Vagina (tissue), 2 donors: ENCODE measurements around the gene FAF2. TPM values are rescaled to one million over a fixed set of nuclear protein-coding genes. Genes with fewer than 3 reads are reported as not detected.

Experiments
- DNase-seq, 2 donors: peaks; one replicate each; pipeline ENCODE4 v3.0.0-alpha.2; 2017; ENCODE audit errors: extremely low spot score in 2 of 2
- H3K27ac ChIP-seq: fragments of 200-600 bp; sonication (generic); one replicate; pipeline ENCODE4 v1.5.1; 2019
- H3K27me3 ChIP-seq: fragments of 200-600 bp; sonication (generic); one replicate; pipeline ENCODE4 v1.5.1; 2019
- H3K36me3 ChIP-seq, 2 donors: fragments of 200-600 bp; sonication (generic); one replicate each; pipeline ENCODE4 v1.5.1; 2017 to 2019
- H3K4me1 ChIP-seq: fragments of 200-600 bp; sonication (generic); one replicate; pipeline ENCODE4 v1.5.1; 2019
- H3K4me3 ChIP-seq, 2 donors: fragments of 200-600 bp; sonication (generic); 1 replicate in 1 of 2; 2 replicates in 1 of 2; pipeline ENCODE4 v1.5.1; 2016 to 2019
- H3K9me3 ChIP-seq: fragments of 200-600 bp; sonication (generic); one replicate; pipeline ENCODE4 v1.5.1; 2019
- CTCF ChIP-seq, 3 experiments: fragments of 450-650 bp in 2 of 3; fragments of 200-600 bp in 1 of 3; sonication (generic) in 1 of 3; IDR thresholded peaks; one replicate each; pipeline ENCODE4 v1.5.1; 2017 to 2019; ENCODE audit warnings: antibody characterized with exemption in 3 of 3, mild to moderate bottlenecking in 2 of 3, moderate library complexity in 2 of 3
- POLR2A ChIP-seq, 2 donors: fragments of 450-650 bp; IDR thresholded peaks; one replicate each; pipeline ENCODE4 v1.6.1; 2017; ENCODE audit warnings: antibody characterized with exemption in 2 of 2, mild to moderate bottlenecking in 2 of 2, moderate library complexity in 2 of 2
- POLR2AphosphoS5 ChIP-seq, 2 donors: sonication (generic); formaldehyde crosslinking; IDR thresholded peaks; one replicate each; pipeline ENCODE4 v1.9.0; 2017; ENCODE audit warnings: antibody characterized with exemption in 2 of 2, mild to moderate bottlenecking in 2 of 2, low read depth in 1 of 2; ENCODE audit not compliant: insufficient read depth in 1 of 2
- intact Hi-C: fragments of 100-400 bp; cut with DNase I; formaldehyde crosslinking; loops from one replicate; pipeline ENCODE4 v1.15.1; 2023
- total RNA-seq: library from RNA; depleted of rRNA; stranded (reverse); fragments of >200 nt; gene quantifications from one replicate; pipeline ENCODE4 v1.2.3, GENCODE V29; 2016

The FAF2 gene
- total RNA-seq, 1 donor from 2014 or later, result 25.3 TPM

DNA sequence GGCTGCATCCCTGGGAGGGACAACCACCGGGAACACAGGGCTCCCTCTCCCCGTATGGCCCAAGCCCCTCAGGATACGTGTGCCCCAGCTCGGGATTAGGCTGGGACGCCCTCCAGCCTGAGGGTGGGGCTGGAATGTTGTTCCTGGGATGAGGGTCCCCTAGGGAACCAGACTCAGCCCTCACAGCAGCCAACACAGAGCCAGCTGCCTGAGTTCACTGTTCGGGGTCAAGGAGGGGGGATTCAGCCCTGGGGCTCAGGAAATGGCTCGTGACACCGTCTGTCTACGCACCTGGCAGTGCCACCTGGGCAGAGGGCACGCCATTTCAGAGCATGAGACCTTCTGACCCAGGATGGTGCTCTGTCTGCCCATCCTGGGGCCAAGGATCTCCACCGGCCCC lies 80.1 kb downstream of the FAF2 start:
- Histone ChIP-seq H3K36me3 (peaks cover 4 to 42% of the 10 kb centered on the region in 2 donors), H3K4me1 (peaks cover 37% of the 10 kb centered on the region), H3K9me3 (no peaks in the 10 kb centered on the region), H3K27me3 (no peaks in the 10 kb centered on the region), H3K4me3 (no peak overlapping the region), H3K27ac (no peak overlapping the region)
- DNase-seq, result no peak
- TF ChIP-seq POLR2A (IDR thresholded peaks at IDR 0.05), result no peak
- no peak for TF ChIP-seq CTCF (IDR thresholded peaks at IDR 0.05)
- no peak for TF ChIP-seq POLR2AphosphoS5 (IDR thresholded peaks at IDR 0.05; ENCODE audit: insufficient read depth in 1 of 2, low read depth in 1 of 2)
- intact Hi-C loops, result no loop called here

GRCh38 chr5:176528761-176529115 lies 80.6 kb downstream of the FAF2 start:
- Histone ChIP-seq H3K27me3 (no peaks in the 10 kb centered on the region), H3K4me3 (no peak overlapping the region), H3K9me3 (no peaks in the 10 kb centered on the region), H3K36me3 (peaks cover 4 to 42% of the 10 kb centered on the region in 2 donors), H3K27ac (no peak overlapping the region), H3K4me1 (peaks cover 41% of the 10 kb centered on the region)
- TF ChIP-seq POLR2AphosphoS5 (IDR thresholded peaks at IDR 0.05; ENCODE audit: insufficient read depth in 1 of 2, low read depth in 1 of 2) (no peak), CTCF (IDR thresholded peaks at IDR 0.05) (no peak), POLR2A (IDR thresholded peaks at IDR 0.05) (no peak)
- intact Hi-C loops, result no loop called here
- DNase-seq, result no peak

DNA sequence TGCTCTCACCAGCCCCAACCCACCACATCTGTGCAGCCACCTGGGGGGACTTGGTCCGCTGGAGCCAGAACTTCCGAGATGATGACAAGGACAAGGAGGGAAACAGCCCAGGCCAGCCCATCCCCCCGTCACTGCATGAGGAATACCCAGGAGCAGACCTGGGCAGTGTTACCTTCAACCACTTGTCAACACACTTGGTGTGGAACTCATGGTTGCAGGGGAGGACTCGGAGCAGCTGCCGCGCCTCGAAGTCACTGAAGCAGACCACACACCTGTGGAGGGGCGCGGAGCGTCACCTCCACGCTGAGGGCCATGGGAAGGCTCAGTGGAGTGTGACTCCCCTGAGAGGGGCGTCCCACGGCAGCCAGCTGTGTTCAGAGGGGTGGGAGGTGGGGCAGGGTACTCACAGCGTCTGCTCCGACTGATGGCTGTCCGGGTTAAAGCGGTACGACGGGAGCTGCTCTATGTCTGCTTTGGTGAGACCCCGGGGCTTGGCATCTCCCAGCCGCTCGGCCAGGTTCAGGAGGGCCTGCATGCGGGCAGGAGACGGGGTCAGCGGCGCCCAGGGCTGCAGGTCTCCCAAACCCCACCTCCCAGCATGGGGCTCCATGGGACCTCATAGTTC lies 81.0 kb downstream of the FAF2 start:
- Histone ChIP-seq H3K36me3 (peaks cover 4 to 42% of the 10 kb centered on the region in 2 donors), H3K27me3 (no peaks in the 10 kb centered on the region), H3K27ac (no peak overlapping the region), H3K4me3 (no peak overlapping the region), H3K9me3 (no peaks in the 10 kb centered on the region), H3K4me1 (peaks cover 46% of the 10 kb centered on the region)
- TF ChIP-seq POLR2AphosphoS5 (IDR thresholded peaks at IDR 0.05; ENCODE audit: insufficient read depth in 1 of 2, low read depth in 1 of 2), result no peak
- TF ChIP-seq CTCF (IDR thresholded peaks at IDR 0.05), result no peak
- no peak for DNase-seq
- intact Hi-C loops, result no loop called here

GRCh38 chr5:176529741-176530141 lies 81.6 kb downstream of the FAF2 start:
- Histone ChIP-seq H3K4me1 (peaks cover 51% of the 10 kb centered on the region), H3K9me3 (no peaks in the 10 kb centered on the region), H3K4me3 (no peak overlapping the region), H3K27ac (no peak overlapping the region), H3K27me3 (no peaks in the 10 kb centered on the region), H3K36me3 (peaks cover 4 to 42% of the 10 kb centered on the region in 2 donors)
- intact Hi-C loops, result no loop called here
- no peak for DNase-seq
- TF ChIP-seq POLR2A (IDR thresholded peaks at IDR 0.05) (no peak), CTCF (IDR thresholded peaks at IDR 0.05) (no peak), POLR2AphosphoS5 (IDR thresholded peaks at IDR 0.05; ENCODE audit: insufficient read depth in 1 of 2, low read depth in 1 of 2) (no peak)

- no peak overlapping the region for H3K4me3 ChIP-seq
- no peak overlapping the region for H3K27ac ChIP-seq
- H3K27me3 ChIP-seq, result no peaks in the 10 kb centered on the region
- intact Hi-C loops, result no loop called here
- TF ChIP-seq POLR2A (IDR thresholded peaks at IDR 0.05) (no peak), CTCF (IDR thresholded peaks at IDR 0.05) (no peak), POLR2AphosphoS5 (IDR thresholded peaks at IDR 0.05; ENCODE audit: insufficient read depth in 1 of 2, low read depth in 1 of 2) (no peak)
- no peaks in the 10 kb centered on the region for H3K9me3 ChIP-seq
- peaks cover 59% of the 10 kb centered on the region for H3K4me1 ChIP-seq
- DNase-seq, result no peak
- H3K36me3 ChIP-seq, result peaks cover 4 to 42% of the 10 kb centered on the region in 2 donors
Observed at GRCh38 chr5:176530393-176530982, 82.3 kb downstream of the FAF2 start.
